ENCODE measurements around the gene TMEM184A.

Gene TMEM184A

DNA sequence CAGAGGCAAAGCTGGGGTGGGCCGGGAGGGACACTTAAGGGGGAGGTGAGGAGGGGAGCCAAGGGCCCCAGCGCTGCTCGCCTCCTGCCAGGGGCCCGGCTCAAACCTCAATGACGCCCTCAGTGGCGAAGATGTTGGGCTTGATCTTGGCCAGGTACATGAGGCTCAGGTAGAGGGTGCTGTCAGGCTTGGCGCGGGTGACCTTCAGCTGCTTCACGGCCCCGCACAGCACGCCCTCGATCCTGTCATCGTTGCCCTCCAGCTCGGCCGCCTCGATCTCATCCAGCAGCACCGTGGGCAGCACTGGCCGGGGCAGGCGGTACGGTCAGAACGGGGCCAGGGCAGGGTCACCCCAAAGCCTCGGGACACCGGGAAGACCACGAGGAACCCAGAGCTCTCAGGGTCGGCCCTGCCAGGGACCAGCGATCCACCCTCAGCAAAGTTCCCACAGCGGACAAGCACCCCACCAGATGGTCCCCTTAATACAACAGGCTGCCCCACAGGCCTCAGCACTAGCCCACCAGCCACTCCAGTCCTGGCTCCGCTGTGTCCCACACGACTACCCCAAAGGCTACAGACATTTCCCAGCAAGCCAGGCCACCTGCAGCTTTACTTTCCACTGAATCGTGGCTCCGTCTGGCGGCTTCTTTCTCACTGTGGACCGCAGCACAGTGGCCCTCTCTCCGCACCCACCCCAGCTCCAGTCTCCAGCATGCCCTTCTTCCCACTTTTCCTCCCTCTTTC, 55.8 kb downstream of the TMEM184A start:
- DNase-seq: no peak

DNA sequence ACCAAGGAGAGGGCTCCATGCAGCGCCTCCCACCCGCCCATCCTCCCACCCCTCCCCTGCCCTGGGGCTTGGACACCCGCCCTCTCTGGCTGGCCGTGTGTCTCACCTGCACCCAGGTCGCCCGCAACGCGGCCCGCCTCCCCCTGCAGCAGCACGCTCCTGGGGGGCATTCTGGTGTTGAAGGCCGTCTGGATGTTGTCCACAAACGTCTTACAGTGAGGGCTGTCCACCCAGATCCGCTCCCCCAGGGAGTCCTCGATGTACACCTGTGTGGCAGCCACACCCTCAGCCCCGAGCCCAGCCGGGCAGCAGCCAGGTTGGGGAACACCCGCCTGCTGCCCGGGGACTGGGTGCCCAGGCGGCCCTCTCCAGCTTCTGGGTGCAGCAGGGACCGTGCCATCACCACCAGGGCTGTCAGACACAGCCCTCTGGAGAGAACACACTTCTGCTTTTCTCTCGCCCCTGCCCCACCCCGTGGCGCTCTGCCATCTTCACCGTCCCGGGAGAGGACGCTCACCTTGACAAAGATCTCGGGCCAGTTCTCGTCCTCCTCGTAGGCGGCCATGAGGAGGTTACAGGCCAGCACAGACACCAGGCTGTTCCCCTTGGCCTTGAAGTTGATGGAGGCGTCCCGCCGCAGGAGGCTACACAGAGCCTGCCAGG, 56.5 kb downstream of the TMEM184A start:
- no peak for DNase-seq

DNA sequence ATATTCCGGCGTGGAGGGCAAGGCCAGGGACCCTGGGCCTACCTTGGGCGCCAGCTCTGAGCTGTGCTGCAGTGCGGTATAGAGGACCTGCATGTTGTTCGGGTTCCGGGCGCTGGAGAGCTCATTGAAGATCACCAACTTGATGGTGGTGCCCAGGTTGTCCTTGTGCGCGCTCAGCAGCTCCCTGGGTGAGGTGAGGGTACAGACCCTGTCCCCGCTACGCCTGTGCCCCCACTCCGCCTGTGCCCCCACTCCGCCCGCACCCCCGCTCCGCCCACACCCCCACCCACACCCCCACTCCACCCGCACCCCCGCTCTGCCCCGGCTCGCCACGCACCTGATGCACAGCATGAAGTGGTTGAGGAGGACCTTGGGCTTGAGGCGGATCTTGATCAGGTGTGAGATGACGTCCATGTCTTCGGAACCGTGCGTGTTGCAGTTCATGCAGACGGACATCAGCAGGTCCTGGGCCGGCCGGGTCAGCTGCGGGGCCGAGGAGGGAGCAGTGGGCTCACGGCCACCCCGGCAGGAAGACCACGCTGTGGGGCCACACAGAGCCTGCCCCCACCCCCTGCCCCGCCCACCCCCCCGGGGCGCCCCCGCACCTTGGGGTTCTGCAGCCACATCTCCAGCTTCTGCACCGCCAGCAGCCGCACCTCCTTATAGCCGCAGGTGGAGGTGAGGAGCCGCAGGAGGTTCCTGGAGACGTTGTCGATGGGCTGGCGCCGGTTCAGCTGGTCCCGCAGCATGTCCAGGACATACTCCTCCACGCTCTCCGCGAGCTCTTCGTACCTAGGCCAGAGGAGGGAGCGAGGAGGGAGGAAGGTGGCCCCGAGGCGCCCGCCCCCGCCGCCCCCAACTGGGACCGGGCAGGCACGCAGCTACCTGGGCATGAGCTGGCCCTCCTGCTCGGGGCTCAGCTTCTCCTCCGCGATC, 57.4 kb downstream of the TMEM184A start:
- DNase-seq: no peak

DNA sequence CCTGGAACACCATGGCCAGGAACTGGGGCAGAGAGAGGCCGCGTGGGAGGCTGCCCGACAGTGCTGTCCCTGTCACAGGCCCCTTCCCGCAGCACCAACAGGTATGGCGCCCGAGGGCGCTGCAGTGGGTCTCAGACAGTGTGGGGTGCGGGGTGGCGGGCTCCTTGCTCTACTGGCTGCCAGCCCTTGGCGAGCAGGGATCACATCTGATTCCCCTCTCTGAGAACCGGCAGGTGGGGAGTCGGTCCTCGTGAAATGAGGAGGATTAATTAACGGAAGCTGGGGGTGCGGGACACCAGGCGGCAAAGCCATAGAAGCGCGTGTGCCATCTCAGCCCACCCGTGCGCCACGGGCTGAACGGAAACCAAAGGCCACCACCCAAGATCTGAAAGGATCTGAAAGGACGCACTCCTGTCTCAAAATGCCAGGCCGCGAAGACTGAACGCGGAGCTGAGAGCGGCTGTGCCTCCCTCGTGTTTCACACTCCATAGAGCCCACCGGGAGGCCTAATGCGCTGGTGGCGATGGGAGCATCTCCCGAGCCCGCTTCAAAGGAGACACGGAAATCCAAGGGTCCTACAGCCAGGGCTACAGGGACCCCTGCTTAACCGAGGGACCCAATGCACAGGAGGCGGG, 58.6 kb downstream of the TMEM184A start:
- no peak for DNase-seq

DNA sequence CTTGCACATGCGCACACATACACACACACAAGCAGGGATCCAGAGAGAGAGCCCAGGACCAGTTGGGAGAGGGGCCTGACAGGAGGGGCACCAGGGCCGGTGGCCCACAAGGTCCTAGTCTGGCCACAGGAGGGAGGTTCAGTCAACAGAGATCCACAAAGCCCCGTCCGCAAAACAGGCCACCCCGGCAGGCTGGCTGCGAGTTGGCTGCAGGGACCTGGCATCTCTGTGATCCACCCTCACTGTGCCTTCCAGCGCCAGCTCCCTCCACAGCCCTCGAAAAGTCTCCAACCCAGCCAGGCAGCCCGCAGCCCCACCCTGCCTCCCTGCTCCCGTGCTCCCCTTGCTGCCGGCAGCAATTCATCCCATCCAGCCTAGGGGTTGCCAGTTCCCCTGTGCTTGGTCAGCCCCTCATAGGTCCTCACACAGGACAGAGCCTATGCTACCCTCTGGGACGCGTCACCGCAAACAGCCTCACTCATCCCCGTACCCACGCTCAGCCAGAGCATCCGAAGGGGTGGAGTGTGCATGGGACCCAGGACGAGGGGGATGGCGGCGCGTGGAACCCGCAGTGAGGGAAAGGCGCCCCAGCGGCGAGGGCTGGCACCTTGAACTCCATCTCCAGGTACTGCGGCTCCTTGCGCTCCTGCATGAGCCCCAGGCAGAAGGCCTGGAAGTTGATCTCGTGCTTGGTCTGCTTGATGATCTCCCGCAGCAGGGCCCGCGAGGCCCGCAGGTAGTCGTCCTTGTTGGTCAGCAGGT, 59.3 kb downstream of the TMEM184A start:
- no peak for DNase-seq

DNA sequence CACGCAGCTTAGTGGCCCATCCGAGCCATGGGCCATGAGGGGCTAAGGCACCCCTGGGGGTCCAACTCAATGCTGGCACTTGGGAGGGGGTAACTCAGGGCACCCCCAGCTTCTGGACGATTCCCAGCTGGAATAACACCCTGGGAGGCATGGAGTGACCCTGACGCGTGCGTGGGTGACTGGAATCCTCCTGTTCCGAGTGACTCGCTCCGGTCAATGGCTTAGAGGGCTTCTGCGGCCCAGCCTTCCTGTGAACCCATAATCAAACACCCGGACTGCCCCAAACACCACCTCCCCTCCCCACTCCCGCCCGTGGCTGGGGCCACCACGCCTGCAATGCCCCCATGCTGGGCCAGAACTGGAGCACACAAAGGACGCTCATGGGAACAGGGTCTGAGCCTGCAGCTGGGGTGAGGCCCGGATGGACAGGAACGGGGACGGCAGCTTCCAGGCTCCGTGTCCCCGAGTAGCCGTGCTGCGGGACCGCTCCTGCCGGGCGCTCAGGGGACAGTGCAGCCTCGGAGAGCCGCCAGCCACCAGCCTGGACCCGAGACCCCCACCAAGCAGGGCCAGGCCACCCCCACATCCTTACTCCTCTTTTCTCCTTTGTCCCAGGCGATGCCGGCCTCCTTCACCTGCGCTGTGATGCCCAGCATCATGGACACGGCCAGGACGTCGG, 60.3 kb downstream of the TMEM184A start:
- DNase-seq: no peak

DNA sequence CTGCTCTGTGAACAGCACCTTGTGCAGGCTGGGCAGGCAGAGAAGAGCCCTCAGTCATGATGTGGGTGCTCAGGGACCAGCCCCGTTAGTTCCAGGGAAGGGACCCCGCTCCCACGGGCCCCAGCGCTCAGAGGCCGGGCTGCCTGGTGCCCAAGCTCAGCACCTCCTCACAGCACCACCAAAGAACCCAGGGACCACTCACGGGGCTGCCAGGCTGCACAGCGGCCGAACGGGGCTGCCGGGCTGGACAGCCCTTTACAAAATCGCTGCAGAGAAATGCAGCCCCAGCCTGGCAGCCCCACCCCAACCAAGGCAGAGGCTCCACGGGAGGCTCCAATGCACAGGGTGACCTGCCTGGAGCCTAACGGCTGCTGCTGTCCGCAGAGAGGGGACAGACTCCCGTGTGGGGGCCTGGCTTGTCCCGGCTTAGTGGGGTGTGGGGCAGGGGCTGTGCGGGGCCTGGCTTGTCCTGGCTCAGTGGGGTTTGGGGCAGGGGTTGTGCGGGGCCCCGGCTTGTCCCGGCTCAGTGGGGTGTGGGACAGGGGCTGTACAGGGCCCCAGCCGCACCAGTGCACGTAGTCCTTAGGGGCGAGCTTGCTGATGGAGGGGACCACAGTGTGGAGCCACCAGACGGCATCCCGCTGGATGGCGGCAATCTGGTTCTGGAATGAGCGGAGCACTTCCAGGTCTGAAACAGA, 61.0 kb downstream of the TMEM184A start:
- DNase-seq: no peak

DNA sequence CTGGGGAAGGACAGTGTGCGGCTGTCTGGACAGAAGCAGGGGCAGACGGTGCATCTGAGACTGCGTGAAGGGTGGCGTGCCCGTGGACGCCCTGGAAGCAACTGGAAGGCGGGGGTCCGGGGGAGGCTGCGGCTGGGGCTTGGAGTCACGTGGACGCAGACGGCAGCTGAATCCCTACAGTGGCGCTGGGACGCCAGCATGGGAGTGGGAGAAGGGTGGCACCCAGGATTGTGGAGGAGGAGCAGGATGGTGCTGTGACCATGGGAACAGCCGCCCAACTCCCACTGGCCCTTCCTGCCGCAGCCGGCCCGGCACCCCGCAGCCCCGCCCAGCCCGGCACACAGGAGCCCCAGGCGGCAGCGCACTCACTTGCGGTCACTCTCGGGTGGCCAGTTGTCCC, 61.6 kb downstream of the TMEM184A start:
- no peak for DNase-seq

DNA sequence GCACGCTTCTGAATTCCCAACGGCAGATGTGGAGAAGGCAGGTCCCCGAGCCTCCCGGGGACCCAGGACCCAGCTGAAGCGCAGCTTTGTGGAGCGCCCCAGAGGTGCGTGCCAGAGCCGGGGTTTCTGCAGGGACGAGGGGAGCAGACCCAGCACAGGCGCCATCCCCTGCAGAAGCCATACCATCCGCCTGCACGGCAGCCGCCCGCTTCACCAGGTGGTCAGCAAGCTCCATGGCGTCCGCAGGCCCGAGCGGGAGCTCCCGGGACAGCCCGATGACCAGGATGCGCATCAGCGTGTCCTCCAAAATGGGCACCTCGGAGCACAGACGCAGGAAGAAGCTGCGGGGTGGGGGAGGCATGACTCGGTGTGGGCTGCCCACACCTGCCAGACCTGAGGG, 62.4 kb downstream of the TMEM184A start:
- DNase-seq: no peak

DNA sequence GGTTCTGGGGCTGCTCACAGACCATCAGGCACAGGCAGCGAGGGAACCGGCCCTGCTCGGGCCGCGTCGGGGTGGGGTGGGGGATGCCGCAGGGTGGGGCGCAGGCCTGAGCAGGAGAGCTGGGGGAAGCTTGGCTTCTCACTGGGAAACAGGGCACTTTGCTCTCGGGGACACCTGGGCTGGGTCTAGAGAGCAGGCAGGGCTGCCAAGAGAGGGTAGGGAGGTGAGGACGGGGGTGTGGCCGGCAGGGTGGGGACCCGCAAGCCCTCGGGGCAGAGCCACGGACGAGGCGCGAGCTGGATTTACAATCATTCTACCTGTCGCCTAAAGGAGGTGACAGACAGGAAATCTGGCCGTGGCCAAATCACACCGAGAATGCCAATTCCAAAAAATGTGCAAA, 62.9 kb downstream of the TMEM184A start:
- no peak for DNase-seq

DNA sequence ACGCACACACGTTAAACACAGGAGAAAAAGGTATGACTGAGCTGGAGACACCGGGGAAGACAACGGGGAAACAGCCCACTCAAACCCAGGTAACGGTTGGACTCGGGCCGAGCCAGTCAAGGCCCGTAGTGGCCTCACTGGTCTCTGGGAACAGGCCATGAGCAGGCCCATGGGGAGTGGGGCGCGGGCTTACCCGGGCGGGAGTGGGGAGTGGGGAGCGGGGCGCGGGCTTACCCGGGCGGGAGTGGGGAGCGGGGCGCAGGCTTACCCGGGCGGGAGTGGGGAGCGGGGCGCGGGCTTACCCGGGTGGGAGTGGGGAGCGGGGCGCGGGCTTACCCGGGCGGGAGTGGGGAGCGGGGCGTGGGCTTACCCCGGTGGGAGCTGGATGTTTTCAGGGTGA, 63.4 kb downstream of the TMEM184A start:
- no peak for DNase-seq

Data from inflammatory macrophage treated with lipopolysaccharide for 1 hour (primary cell).